HG02938 (cell line): ENCODE results near the gene HOXC6.

ENCODE experiments used
- ATAC-seq: cut with Tn5 transposase; IDR thresholded peaks from one replicate; pipeline ENCODE4 v1.9.1; 2021; ENCODE audit warnings: mild to moderate bottlenecking, moderate library complexity; ENCODE audit not compliant: unreplicated experiment

The HOXC6 gene

DNA sequence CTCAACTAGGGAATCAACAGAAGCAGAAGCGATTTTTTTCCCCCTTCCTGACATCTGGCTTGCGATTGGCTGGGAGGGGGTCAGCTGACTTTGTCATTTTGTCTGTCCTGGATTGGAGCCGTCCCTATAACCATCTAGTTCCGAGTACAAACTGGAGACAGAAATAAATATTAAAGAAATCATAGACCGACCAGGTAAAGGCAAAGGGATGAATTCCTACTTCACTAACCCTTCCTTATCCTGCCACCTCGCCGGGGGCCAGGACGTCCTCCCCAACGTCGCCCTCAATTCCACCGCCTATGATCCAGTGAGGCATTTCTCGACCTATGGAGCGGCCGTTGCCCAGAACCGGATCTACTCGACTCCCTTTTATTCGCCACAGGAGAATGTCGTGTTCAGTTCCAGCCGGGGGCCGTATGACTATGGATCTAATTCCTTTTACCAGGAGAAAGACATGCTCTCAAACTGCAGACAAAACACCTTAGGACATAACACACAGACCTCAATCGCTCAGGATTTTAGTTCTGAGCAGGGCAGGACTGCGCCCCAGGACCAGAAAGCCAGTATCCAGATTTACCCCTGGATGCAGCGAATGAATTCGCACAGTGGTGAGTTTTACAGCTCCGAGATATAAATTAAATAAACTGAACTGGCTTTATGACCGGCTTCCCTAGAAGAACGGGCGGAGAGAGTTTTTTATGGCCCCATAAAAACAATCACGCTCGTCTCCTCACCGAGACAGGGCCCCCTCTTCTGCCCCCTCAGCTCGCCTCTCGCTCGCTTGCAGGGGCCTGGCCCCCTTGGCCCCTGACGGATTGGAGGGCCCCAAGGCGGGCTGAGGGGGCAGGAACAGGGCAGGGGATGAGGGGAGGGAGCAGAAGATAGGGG is at the start of gene HOXC6:
HOXC6 (plus strand) TSS at position 127 of the 888 bp plus-strand sequence; CDS start at position 209, 82 bp downstream.
- ATAC-seq = no peak

DNA sequence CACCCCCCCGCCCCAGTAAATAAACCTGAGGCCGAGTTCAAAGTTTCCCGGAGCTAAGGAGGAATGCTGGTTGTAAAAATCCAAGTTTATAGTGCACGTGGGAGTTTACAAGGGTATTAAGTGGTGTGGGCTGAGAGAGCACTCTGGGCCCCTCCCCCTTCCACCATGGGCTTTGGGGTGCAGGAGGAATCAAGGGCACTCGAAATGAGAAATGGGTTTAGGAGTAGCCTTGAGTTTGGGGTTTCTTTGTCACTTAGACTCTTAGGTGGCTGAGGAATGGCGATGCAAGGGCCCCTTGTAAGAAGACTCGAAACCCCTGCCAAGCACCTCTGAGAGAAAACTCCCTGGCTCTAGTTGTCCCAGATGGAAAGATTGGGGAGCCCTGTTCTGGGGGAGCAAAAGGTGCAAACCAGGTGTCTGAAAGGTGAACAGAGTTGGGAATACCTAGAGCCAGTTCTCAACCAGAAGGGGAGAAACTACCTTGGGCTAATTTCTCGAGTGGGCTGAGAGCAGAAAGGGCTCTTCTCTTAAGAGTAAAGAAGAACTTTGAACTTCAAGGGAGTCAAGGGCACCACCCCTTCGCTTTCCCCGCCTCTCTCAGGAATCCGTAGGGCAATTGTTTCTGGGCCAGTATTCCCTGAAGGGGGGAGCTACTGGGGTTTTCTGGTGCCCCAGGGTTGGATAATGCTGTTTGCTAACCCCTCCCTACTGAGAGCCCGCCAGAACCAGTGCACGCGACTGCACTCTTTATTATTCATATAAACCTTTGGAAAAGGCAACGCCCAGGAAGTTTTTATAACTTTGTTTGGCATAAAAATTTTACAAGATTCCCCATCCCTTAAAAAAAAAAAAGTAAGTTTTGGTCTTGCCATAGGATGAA is 49.5 kb upstream of the HOXC6 start:
- no peak for ATAC-seq

DNA sequence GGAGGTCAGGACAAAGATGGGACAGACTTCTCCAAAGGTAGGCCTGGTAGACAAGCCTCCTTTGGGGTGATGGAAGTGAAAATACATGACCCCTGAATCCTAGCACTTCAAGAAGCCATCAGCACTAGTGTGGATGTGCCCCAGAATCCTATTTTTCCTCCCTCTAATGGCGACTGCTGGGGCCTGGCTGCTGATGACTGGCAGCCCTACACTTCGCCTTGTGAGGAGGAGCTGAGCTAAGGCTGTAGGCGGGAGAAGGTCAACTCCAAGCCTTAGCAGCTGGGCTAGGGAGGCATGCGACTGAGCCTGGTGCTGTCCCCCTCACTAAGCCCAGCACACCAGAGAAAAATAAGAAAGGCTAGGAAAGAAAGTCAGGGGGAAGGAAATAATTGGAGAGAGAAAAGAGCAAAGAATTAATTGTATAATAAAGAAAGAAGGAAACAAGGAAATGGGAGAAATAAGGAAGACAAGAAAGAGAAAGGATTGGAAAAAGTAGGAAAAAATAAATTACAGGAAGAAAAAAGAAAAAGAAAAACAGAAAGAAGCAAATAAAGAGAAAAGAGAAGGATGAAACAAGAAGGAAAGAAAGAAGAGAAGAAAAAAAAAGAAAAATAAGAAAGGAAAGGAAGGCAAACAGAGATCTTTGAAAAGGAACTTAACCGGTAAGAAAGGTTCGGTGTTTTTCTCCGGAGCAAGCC is 48.0 kb upstream of the HOXC6 start:
- ATAC-seq = no peak

DNA sequence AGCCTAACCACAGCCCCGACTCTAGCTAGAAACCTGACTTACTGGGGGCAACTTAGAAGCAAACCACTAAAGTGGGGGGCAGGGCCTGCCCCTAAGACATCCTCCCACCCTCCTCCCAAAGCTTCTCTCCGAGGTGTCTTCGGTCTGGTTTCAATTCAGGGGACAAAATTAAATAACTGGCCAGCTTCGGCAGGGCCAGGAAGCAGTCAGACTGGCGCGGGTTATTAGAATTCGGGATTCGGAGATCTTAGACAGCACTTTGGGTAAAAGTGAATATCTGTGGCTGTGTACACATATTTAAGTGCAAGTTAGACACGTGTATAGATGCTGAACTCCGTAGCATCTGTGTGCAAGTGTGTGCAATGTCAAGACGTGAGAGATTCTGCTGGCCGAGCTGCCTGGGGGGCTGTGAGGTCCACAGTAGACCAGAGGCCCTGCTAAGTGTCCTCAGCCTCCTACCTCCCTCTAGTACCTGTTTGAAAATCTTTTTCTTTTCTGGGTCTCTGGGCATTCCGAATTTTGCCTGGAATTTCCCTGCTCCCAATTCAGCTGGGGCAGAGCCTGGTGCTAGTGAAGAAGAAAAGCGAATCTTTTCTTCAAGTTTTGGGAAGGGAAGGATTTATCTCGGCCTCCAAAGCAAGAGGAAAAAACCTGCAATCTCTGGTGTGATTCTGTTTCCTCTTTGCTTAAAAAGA is 47.3 kb upstream of the HOXC6 start:
- no peak for ATAC-seq

DNA sequence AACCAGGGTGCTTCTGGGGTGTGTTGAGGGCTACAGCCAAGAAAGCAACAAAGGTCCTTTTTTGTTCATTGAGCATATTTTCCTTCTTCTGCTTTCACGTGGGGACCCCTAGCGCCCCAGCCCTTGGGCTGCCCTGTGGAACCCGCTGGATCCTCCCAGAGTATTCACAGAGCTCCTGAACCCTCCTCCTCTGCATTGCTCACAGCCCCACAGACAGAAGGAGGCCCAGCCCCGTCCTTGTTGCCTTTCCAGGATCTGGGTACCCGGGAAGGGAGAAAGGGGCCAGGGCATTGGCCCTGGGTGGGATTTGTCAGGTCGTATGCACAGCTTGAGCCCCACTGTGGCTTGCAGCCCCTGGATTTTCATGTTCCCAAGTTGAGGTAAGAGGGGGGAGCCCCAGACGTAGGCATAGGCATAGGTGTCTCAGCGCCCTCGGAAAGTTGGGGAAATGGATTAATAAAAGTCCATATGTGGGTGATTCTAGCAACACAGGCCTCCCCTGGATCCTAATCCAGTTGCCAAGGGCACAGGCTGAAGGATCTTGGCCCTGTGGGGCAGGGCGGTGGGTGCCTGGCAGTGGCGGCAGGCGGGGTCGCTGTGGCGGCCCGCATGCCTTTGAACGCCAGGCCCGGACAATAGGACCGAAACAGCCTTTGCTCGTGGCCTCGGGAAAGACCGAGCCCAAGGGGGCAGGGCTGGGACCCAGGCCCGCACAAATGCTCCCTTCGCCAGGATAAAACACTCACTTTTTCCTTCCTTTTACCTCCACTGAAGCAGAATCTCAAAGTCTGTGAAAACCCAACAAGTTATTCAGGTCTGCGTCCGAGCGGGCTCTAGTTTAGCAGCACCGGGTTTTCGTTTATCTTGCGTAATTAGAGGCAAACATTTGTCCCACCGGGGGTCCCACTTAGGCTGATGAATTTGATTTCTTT is 46.3 kb upstream of the HOXC6 start:
- no peak for ATAC-seq

DNA sequence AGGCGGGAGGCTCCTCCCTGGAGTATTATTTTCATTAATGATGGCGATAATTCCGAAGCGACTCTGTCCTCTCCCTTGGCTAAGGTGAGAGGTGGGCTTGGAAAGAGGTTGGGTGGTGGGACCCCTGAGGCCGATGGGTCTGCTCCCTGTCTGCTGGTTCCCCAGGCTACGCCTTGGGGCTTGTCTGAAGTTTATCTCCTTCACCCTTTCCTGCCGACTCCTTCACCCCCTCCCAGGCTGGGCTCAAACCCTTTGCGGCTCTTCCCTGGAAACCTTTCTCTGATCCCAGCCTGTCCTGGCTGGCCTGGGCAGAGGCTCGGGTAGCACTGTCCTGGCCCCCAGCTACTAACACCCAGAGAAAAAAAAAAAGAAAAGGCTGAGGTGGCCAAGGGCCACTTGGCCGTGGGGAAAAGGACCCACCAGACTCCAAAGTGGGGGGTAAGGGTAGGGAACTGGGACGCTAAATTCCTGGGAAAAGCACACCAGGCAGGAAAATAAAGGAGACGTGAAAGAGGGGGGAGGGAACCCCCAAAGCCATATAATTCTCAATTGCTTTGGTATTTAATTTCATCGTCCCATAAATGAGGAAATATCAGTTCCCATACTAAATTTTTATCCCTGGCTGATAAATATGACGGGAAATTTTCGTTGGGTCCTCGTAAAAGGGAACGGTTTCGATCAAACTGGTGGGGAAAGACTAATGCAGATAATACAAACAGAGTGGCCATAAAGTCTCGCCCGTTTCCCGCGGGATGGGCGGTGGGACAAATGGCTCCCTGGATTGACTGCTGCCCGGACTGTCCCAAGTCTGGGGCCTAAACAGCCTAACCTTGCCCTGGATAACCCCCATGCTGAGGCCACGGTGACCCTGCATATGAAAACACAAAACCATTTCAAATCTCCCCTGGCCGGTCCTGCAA is 45.3 kb upstream of the HOXC6 start:
- ATAC-seq = no peak

DNA sequence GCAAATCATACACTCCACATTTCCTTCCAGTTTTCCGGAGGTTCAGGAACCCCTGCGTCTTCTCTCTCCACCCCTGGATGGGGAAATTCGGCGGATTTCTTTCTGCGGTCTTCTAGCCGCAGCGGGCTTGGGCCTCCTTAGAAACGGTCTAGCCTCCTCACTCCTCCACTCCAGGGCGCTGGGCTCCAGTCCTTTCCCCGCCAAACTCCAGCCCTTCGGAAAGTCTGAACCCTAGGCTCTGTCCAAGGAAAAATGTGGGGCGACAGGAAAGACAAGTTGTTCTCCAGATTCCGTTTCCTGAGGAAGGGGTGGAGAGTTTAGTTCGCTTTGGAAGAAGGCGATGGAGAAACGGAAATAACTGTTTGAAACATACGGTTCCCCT is 44.7 kb upstream of the HOXC6 start:
- ATAC-seq = no peak

DNA sequence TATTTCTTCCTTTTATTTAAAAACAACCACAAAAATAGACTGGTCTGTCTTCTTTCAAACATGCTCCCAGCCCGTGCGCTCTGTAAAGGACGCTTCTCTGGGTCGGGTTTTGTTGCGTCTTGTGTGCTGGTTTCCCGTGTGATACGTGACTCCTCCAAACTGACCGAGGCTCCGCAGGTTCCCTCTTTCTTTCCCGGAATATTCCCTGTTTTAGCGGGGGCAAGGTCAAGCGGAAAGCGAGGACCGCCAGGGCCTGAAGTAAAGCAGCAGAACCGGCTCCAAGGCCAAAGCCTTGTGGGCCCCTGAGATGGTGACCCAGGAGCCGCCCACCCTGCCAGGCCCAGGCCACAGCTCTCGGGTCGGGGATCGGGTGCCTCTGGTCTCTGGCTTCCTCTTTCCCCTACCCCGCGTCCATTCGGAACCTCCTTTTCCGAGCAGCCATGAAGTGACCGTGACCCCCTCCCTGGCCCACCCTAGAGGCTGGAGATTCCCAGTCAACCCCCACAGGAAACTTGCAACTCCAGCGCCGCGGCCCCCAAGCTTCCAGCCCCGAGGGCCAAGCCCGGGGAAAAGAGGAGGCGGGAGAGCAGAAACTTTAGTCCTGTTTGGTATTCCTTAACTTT is 44.2 kb upstream of the HOXC6 start:
- ATAC-seq = no peak

DNA sequence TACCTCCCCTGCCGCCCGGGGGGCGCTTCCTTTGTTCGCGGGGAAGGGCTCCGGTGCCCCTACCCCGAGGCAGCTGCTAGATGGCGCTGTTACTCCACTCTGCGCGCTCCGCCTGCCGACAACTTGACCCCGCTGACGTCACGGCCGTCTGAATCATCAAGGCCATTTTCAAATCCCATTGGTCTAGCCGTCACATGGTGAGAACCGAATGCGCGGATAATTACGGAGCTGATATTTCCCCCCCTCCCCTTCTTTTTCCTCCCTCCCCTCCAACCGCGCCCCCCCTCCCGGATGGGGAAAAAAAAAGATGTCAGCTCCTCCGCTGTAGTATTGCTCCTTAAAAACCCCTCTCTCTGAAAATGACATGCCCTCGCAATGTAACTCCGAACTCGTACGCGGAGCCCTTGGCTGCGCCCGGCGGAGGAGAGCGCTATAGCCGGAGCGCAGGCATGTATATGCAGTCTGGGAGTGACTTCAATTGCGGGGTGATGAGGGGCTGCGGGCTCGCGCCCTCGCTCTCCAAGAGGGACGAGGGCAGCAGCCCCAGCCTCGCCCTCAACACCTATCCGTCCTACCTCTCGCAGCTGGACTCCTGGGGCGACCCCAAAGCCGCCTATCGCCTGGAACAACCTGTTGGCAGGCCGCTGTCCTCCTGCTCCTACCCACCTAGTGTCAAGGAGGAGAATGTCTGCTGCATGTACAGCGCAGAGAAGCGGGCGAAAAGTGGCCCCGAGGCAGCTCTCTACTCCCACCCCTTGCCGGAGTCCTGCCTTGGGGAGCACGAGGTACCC is 43.1 kb upstream of the HOXC6 start, which contains the start of gene HOXC10:
HOXC10 (plus strand) TSS at position 246 of the 791 bp plus-strand sequence; CDS start at position 360, 114 bp downstream.
- no peak for ATAC-seq

DNA sequence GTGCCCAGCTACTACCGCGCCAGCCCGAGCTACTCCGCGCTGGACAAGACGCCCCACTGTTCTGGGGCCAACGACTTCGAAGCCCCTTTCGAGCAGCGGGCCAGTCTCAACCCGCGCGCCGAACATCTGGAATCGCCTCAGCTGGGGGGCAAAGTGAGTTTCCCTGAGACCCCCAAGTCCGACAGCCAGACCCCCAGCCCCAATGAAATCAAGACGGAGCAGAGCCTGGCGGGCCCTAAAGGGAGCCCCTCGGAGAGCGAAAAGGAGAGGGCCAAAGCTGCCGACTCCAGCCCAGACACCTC is 42.6 kb upstream of the HOXC6 start:
- no peak for ATAC-seq

DNA sequence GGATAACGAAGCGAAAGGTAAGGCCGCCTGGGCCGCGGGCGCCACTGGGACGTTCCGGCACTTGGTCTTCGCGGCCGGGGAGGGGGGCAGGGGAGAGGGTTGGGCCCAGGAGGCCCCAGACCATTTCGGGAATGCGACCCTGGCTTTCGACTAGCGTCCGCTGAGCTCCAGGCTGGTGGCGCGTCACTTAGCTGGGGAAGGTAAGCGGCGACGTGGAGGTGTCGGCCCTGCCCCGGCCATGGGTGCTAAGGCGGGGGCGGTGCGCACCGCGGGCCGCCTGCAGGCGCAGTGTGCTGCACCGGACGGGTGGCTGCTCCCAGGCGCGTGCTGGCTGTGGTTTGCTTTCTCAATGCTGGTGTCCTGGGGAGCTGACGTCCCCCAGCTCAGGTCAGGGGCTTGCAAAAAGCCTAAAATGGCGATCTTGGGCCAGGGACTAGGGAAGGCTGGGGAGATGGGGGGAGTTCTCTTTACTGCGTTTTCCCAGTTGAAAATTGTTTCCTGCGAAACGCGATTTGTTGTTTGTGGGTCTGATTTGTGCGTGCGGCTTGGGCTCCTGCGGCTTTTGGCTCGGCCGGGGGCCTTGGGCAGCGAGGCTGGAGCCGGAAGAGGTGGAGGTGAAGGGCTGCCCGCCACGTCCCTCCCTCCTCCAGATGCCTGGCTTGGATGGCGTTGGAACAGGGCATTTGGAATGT is 42.1 kb upstream of the HOXC6 start:
- no peak for ATAC-seq

DNA sequence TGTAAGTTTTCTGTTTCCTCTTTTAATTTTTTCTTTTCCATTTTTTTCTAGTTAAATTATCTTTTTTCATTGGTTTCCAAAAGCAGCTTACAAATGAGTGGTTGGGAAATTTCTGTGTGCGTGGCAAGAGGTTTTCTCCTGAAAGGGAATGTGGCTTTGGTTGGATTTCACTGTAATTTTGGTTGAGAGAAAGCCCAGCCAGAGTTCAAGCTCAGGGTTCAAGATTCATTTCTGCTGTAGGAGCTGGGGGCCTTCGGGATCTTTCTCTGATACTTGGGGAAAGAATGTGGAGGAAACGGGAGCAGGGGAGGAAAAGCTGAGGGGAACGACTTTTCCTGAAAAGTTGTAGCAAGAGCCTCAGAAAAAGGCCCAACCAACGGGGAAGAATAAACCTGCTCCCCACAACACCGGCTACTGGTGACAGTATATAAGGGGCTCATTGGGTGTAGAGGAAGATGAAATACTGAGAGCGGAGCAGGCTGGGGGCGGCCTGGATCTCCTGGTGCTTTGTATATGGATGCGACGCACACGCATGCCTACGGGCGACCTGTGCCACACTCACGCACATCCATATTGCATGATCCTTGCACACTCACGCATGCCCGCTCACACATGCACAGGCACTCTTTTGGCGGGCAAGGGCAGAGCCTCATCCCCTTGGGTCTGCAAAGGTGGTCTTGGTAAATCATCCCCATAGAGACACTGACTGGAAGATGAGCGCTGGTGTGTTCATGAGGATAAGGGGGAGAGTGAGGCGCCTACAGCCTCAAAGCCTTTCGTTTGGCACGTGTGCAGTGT is 41.4 kb upstream of the HOXC6 start:
- no peak for ATAC-seq

DNA sequence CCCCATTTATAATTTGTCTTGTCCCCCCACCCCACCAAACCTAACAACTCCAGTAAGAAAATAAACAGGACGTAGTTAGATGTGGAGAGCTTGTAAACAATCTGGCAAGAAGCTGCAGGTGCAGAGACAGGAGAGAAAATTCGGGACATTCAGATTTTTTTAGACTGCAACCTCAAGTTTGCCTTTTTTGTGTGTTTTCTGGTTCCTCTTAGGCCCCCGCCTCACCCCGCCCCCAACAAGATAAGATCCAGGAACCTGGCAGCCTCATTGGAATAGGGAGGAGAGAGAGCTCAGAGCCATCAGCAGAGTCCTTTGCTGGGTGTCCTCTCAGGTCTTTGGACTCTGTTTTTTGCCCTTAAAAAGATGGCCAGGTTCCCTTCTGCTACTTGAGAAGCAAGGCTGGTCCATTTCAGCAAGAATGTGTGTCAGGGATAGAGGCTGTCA is 40.4 kb upstream of the HOXC6 start:
- no peak for ATAC-seq

DNA sequence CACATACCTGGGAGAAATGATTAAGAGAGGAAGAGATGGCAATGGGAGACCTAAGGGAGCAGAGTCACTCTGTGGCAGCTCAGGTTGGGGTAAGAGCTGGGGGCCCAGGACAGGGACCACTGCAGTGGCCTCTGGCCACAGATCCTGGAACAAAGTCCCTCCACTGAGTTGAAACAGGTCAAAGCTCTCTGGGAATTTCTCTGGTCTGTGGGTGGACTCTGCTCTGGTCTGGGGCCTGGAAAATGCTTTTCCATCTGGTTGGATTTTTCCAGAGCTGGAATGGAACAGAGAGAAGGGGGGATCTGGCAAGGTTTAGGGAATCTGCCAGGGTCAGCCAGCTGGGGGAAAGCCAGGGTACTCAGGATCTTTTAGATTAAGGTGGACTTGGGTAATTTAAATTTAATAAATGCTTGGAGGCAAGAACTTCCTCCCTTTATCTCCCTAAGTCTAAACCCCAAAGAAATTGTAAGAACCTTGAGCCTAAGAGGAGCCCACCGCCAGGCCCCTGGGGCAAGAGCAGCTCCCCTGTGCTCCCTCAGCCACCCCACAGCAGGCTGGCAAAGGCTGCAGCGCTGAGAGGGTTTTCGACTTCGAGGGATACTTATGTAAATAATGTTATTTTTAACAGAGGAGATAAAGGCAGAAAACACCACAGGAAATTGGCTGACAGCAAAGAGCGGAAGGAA is 39.6 kb upstream of the HOXC6 start:
- ATAC-seq = no peak
